ENCODE measurements around the gene TRIM36. TPM values are rescaled to one million over a fixed set of nuclear protein-coding genes. Genes with fewer than 3 reads are reported as not detected.

The TRIM36 gene, protein sequence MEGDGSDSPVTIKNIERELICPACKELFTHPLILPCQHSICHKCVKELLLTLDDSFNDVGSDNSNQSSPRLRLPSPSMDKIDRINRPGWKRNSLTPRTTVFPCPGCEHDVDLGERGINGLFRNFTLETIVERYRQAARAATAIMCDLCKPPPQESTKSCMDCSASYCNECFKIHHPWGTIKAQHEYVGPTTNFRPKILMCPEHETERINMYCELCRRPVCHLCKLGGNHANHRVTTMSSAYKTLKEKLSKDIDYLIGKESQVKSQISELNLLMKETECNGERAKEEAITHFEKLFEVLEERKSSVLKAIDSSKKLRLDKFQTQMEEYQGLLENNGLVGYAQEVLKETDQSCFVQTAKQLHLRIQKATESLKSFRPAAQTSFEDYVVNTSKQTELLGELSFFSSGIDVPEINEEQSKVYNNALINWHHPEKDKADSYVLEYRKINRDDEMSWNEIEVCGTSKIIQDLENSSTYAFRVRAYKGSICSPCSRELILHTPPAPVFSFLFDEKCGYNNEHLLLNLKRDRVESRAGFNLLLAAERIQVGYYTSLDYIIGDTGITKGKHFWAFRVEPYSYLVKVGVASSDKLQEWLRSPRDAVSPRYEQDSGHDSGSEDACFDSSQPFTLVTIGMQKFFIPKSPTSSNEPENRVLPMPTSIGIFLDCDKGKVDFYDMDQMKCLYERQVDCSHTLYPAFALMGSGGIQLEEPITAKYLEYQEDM
- total RNA-seq (2013; cell fraction: nucleolus; rRNA removed), result 0.33 TPM in 1 of 2 replicates, not detected in the other
- total RNA-seq (2014; rRNA removed) (not detected in 2 replicates), total RNA-seq (2014; rRNA removed; fragmentation: Illumina TruSeq; extraction: Trizol) (0.09 TPM in 1 of 2 replicates, not detected in the other), total RNA-seq (2021) (not detected in 2 replicates), polyA plus RNA-seq (2011; rRNA removed) (0.01 and 0.17 TPM in 2 replicates), polyA plus RNA-seq (2014; fragmentation: Illumina TruSeq; extraction: Trizol) (0.06 TPM in 1 of 2 replicates, not detected in the other), polyA plus RNA-seq (2014; fragmentation: Nextera tagmentation; extraction: Ambion mirVana) (not detected), polyA plus RNA-seq (2014; rRNA removed) (0.11 TPM in 1 of 2 replicates, not detected in the other), polyA plus RNA-seq (2016; fragmentation: Nextera tagmentation; extraction: Ambion mirVana) (under 1 TPM in 1 of 2 experiments, not detected in 1; 0.09 TPM), polyA minus RNA-seq (2011; rRNA and poly(A)+ RNA removed) (not detected in 2 replicates), Bru-seq, nascent RNA (percentile 13 among the genes with signal in this experiment), BruChase-seq, experiment 1, labeled RNA remaining after a 6-hour chase (percentile 22 among the genes with signal in this experiment), BruChase-seq, experiment 2, labeled RNA remaining after a 2-hour chase (percentile 25 among the genes with signal in this experiment)
- not detected for polyA plus RNA-seq (2011; ENCODE audit: low read depth)
- 0.04 TPM in 1 of 2 replicates, not detected in the other for polyA plus RNA-seq (2011; cell fraction: cytosol; rRNA removed)
- 0.13 TPM in 1 of 2 replicates, not detected in the other for polyA plus RNA-seq (2011; cell fraction: nucleus; rRNA removed)
- 0.06 TPM in 1 of 2 replicates, not detected in the other for polyA plus RNA-seq (2012)
- polyA minus RNA-seq (2011; cell fraction: cytosol; rRNA and poly(A)+ RNA removed), result not detected in 2 replicates
- polyA minus RNA-seq (2011; cell fraction: nucleus; rRNA and poly(A)+ RNA removed), result not detected in 2 replicates
- long read RNA-seq, experiment 1, partial matches to known transcripts, result 1 of 1 reads
- long read RNA-seq, experiment 1, other reads (novel, unspliced or antisense), result 0 of 1 reads
- long read RNA-seq, experiment 2, result 0 reads

DNA sequence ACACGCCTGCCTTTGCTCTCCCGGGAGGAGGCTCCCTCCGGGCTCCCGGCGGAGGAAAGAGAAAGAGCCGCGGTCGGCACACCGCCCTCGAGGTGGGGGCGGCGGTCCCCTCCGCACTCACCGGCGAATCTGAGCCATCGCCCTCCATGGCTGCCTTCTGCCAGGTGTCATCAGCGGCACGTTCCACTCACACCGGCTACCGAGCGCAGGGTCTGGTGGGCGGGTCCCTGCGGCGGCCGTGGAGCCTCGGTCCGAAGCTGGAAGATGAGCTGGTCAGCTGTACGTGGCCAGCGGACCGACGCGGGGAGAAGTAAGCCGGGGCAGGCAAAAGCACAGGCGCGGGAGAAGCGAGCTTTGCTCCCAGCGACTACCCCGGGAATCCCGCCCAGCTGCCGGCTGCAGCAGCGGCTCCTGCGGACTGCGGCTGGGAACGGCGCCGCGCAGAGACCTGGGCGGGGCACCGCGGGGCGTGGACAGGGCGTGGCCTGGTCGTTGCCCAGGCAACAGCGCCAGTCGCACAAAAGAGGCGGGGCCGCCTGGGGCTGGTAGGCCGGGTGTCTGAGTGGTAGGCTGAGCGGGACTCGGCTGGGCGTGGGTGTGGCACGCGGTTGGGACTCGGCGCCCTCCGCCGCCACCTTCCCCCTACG, at the start of gene TRIM36:
Gene TRIM36 (minus strand): TSS at position 422 of the 647 bp plus-strand sequence. CDS start 274 bp downstream, at position 148.
- H4K20me1 ChIP-seq (ENCODE audit: control insufficient read depth, insufficient read depth), result no peaks in the 10 kb centered on the region
- SMC1A ChIA-PET (ENCODE audit: uncharacterized antibody, unreplicated experiment), result no interaction called here
- intact Hi-C loops (cut with micrococcal nuclease; ENCODE audit: unreplicated experiment), result loop anchor here (1.0 to 10.0 kb wide), 3 partner anchors 40 to 805 kb away; partner anchors contain the start of gene KCNN2
- CTCF ChIA-PET, result interaction anchor here (1.2 kb wide), 1 partner anchor 66 kb away, joined by 4 read pairs; no protein-coding TSS in a partner anchor
- peaks cover 2 to 25% of the 10 kb centered on the region in 2 experiments for H3K27me3 ChIP-seq (replicated peaks in 1 of 2; ENCODE audit: control insufficient read depth in 2 of 2, insufficient read depth in 2 of 2, low read length in 1 of 2)
- no peak within 1 kb of the TSS for H3K27ac ChIP-seq (ENCODE audit: control insufficient read depth, insufficient read depth)
- H3K9ac ChIP-seq (ENCODE audit: control insufficient read depth, insufficient read depth, low read length), result peak within 1 kb of the TSS; percentile 18; the same call in 1 of the 2 replicates
- RAD21 ChIA-PET (ENCODE audit: unreplicated experiment), result no interaction called here
- H3K9me3 ChIP-seq (replicated peaks; ENCODE audit: control insufficient read depth, insufficient read depth, low read length), result peaks cover 8% of the 10 kb centered on the region; the same call in 2 of the 3 replicates
- 1% methylated on average over 55 of the region's 68 CpGs for WGBS (ENCODE audit: insufficient coverage, insufficient replicate concordance, low lambda C conversion rate, missing lambda C conversion rate)
- H3K4me2 ChIP-seq (ENCODE audit: control insufficient read depth, insufficient read depth), result peak within 1 kb of the TSS; percentile 98
- no peaks in the 10 kb centered on the region for H3K36me3 ChIP-seq (ENCODE audit: control insufficient read depth in 2 of 2, insufficient read depth in 2 of 2, low read length in 1 of 2)
- H3K4me3 ChIP-seq, result peak within 1 kb of the TSS; percentile 86
- no TSS peak for BruUV-seq (replicated peaks)
- no peaks in the 10 kb centered on the region for H3K4me1 ChIP-seq (ENCODE audit: control insufficient read depth, insufficient read depth, low read length)
- H2AFZ ChIP-seq (ENCODE audit: control insufficient read depth, low read depth, low read length), result peak within 1 kb of the TSS; percentile 91
- no peaks in the 10 kb centered on the region for H3K79me2 ChIP-seq (ENCODE audit: control insufficient read depth, insufficient read depth, low read length)
- in situ Hi-C loops (cut with MboI), result no loop called here
- POLR2A ChIA-PET, result interaction anchor here (1.0 kb wide), 1 partner anchor 39 kb away, joined by 4 read pairs; no protein-coding TSS in a partner anchor
- ATAC-seq, result peak; percentile 99
- FAIRE-seq, result peak; percentile 56
- peak; percentile 50 for DNase-seq (ENCODE audit: low read depth, low spot score)
- TF ChIP-seq, protein P1, sequence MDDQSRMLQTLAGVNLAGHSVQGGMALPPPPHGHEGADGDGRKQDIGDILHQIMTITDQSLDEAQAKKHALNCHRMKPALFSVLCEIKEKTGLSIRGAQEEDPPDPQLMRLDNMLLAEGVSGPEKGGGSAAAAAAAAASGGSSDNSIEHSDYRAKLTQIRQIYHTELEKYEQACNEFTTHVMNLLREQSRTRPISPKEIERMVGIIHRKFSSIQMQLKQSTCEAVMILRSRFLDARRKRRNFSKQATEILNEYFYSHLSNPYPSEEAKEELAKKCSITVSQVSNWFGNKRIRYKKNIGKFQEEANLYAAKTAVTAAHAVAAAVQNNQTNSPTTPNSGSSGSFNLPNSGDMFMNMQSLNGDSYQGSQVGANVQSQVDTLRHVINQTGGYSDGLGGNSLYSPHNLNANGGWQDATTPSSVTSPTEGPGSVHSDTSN (IDR thresholded peaks at IDR 0.05; ENCODE audit: insufficient replicate concordance, low read depth, low read length), result peak; percentile 73
- peak in 1 of 2 experiments; percentile 86; a peak in 2 of 4 replicates for TF ChIP-seq BHLHE40 (IDR thresholded peaks at IDR 0.05; ENCODE audit: borderline replicate concordance in 1 of 2, low read depth in 2 of 2, low read length in 1 of 2)
- TF ChIP-seq BMI1 (IDR thresholded peaks at IDR 0.05; ENCODE audit: borderline replicate concordance), result peak; percentile 91
- TF ChIP-seq PAX5 (IDR thresholded peaks at IDR 0.05; ENCODE audit: borderline replicate concordance, low read depth, low read length), result 0 out of 2 replicates have a peak, but pooled peaks have one; percentile 5
- peak; percentile 46; the same call in 1 of the 2 replicates for TF ChIP-seq RB1 (IDR thresholded peaks at IDR 0.05; ENCODE audit: borderline replicate concordance)
- TF ChIP-seq, protein P2, sequence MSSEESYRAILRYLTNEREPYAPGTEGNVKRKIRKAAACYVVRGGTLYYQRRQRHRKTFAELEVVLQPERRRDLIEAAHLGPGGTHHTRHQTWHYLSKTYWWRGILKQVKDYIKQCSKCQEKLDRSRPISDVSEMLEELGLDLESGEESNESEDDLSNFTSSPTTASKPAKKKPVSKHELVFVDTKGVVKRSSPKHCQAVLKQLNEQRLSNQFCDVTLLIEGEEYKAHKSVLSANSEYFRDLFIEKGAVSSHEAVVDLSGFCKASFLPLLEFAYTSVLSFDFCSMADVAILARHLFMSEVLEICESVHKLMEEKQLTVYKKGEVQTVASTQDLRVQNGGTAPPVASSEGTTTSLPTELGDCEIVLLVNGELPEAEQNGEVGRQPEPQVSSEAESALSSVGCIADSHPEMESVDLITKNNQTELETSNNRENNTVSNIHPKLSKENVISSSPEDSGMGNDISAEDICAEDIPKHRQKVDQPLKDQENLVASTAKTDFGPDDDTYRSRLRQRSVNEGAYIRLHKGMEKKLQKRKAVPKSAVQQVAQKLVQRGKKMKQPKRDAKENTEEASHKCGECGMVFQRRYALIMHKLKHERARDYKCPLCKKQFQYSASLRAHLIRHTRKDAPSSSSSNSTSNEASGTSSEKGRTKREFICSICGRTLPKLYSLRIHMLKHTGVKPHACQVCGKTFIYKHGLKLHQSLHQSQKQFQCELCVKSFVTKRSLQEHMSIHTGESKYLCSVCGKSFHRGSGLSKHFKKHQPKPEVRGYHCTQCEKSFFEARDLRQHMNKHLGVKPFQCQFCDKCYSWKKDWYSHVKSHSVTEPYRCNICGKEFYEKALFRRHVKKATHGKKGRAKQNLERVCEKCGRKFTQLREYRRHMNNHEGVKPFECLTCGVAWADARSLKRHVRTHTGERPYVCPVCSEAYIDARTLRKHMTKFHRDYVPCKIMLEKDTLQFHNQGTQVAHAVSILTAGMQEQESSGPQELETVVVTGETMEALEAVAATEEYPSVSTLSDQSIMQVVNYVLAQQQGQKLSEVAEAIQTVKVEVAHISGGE (CRISPR knock-in tag; IDR thresholded peaks at IDR 0.05), result no peak
- no peak for TF ChIP-seq ZNF622 (IDR thresholded peaks at IDR 0.05)
- no peak for TF ChIP-seq MEF2A (IDR thresholded peaks at IDR 0.05; ENCODE audit: insufficient read depth, low read depth, low read length)
- TF ChIP-seq SMARCA5 (IDR thresholded peaks at IDR 0.05), result no peak

Data from GM12878 (cell line).